GM18870 (cell line): ENCODE data around the gene SIRPG.
"Not testable (repeated sequence)": the region's sequence is repeated elsewhere in the genome, so short reads cannot be mapped to it uniquely, and the experiment has no call there.

Source experiments
- ATAC-seq: cut with Tn5 transposase; IDR thresholded peaks from one replicate; pipeline ENCODE4 v1.9.1; 2021; ENCODE audit warnings: moderate library complexity; ENCODE audit not compliant: unreplicated experiment

The SIRPG gene

GRCh38 chr20:1657556-1658334 is at the start of gene SIRPG:
TSS of gene SIRPG (minus strand) at chr20:1657779. CDS start at chr20:1657714, 65 bp downstream.
- ATAC-seq: no peak

DNA sequence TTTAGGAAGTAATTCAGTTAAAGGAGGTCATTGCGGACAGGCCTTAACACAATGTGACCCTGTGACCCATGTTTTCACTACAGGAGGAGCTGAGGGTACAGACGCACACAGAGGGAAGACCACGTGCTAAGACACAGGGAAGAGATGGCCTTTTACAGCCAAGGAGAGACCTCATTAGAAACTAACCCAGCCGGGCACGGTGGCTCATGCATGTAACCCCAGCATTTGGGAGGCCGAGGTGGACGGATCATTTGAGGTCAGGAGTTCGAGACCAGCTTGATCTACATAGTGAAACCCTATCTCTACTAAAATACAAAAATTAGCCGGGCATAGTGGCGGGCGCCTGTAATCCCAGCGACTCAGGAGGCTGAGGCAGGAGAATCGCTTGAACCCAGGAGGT is 49.3 kb upstream of the SIRPG start:
- ATAC-seq: not testable (repeated sequence)

DNA sequence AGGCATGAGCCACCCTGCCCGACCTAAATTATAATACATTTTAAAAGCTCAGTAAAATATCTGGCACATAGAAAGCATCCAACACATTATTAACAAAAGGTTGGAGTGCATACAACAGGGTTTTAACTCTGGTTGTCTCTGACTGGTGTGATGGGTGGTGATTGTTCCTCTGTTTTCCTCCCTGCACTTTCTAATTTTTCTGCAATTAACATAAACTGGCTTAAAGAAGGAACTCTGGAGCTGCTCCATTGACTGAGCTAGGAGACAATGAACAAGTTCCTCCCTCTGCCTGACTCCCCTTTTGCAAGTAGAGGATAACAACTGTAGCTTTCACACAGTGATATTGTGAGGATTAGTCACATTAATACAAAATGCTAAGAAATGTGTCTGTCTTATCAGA is 48.5 kb upstream of the SIRPG start:
- no peak for ATAC-seq

- ATAC-seq: no peak
These were observed 45.3 kb upstream of the SIRPG start for GRCh38 chr20:1702855-1703254.

- ATAC-seq: no peak
These were observed 44.7 kb upstream of the SIRPG start for GRCh38 chr20:1702328-1702727.

- no peak for ATAC-seq
These were observed 43.4 kb upstream of the SIRPG start for GRCh38 chr20:1700990-1701389.

GRCh38 chr20:1697592-1697991 is 40.0 kb upstream of the SIRPG start:
- ATAC-seq: no peak

DNA sequence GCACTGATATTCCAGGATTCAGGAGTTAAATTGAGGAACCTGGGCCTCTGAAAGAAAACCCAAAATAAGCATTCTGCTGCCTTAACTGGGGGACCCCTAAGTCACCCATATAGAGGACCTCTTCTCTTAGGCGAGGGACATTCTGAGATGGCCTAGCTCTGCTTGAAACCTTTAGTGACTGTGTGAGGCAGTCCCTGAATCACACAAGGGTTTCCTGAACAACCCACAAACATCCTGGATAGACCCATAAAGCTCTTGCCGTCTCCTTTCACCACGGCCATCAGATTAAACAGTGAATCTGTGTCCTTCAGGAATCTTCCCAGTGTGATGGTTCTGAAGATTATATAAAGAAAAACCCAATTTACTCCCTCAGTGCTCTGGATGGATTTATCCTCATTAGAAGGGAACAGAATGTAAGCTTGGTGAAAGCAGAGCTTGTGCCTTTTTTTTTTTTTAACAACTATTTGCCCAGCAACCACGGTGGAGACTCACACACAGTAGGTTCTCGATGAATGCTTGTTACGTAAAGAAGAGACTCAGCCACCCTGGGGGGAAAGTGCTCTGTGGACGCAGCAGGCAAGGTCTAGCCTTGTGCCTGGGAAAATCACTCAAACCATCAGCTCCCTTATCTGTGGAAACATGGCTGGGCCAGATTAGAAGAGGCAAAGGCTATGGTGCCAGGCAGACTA is 39.1 kb upstream of the SIRPG start:
- no peak for ATAC-seq

DNA sequence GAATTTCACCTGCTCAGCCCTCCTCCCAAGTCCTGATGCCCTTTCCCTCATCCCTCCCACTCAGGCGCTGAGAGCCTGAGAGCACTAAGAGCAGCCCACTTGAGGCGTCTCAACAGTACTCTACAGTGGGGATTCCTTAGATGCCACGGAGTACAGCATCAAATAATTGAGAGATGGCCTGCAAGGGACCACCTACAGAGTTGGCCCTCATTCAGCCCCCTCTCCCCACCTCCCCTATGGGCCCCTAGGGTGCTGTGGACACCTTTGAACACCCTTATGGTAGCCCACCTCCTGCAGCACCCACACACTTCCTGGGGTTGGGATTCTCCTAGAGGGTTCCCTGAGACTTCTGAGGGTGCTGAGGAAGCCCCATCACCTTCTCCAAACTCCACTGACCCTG is 37.1 kb upstream of the SIRPG start:
- no peak for ATAC-seq

- no peak for ATAC-seq
These were observed 35.8 kb upstream of the SIRPG start for GRCh38 chr20:1693427-1693826.

GRCh38 chr20:1689721-1690120 is 32.1 kb upstream of the SIRPG start:
- no peak for ATAC-seq

- ATAC-seq: no peak
These were observed 31.4 kb upstream of the SIRPG start for GRCh38 chr20:1688886-1689538.

DNA sequence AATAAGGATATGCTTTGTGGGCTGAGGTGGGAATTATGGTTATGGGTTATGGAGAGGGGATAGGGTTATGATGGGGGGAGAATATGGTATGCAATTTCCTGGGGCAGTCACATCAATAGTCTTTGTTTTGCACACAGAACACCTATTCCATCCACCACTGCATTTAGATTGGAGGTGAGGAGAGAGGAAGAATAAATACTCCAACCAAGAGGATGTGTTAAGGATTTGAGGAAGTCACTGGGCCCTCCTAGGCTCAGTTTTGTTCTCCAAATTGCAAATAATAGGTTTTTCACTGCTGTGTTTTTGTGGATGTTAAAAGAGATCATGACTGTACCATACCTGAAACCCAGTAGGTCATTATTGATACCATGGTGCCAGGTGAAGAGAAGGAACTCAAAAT is 29.5 kb upstream of the SIRPG start:
- no peak for ATAC-seq

- no peak for ATAC-seq
These were observed 28.7 kb upstream of the SIRPG start for GRCh38 chr20:1686151-1686748.

- no peak for ATAC-seq
These were observed 27.9 kb upstream of the SIRPG start for GRCh38 chr20:1685304-1686052.

DNA sequence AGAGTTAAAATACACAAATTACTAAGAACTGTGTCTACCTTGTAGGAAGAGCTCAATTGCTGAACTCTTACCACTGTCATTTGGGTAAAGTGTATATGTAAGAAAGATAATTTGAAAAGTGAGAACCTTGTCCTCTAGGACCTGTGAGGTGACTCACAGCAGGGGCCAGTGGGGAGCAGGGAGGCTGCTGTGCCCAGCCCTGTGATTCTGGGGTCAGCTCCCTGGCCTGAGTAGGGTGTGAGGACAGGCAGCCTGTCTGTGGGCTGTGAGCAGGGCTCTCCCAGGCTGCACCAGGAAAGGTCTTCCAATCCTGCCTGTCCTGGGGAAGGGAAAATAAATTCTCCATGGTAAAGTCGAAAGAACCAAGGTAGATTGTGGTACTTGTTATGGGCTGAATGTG is 27.3 kb upstream of the SIRPG start:
- ATAC-seq: no peak

DNA sequence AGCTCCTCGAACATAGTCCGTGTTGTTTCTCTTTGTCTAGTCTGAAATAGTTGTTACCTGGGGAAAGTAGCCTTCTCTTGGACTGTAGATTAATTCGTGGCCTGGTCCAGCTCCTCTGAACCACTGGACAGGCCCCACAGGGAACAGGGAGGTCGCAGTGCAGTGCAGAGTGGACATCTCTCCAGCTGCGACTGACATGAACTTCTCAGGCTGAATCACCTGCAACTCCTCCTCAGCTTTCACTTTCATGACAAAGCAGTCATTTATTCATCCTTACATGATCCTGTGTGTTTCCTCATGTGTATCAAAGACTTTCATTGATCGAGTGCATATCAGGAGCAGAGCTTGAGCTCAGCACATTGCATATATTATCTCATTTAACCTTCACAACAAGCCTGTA is 19.1 kb upstream of the SIRPG start:
- no peak for ATAC-seq

DNA sequence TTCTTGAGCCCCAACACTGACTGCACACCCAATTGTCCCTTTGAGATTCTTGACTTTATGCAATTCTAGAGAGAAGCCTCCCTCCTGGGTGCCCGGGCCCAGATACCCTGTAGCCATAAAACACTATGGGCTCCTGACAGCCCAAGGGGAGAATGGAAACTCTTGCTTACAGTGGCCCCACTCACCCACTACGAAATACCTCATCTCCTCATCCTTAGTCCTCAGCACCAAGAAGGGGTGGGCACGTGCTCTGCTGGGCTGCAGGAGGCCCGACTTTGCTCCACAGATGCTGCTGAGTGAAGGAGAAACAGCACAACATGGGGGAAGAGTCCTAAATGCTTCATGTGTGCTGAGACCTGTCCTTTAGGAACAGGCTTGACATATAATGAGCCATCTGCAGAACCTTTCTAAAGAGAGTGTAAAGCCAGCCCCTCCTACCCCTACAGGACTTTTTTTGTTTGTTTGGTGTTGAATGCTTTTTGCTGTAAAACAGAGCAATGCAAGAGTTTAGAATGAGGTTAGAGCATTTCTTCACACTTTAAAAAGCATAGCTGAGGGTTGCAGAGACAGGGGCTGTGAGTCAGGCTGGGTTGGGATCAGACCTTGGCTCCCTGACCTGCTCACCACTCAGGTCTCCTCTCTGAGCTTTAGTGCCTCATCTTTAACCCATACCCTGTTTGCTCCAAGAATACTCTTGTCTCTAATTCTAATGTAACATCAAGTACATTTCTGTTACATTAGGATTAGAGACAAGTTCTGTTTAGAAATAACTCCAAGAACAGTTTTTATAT is 17.6 kb upstream of the SIRPG start:
- no peak for ATAC-seq

DNA sequence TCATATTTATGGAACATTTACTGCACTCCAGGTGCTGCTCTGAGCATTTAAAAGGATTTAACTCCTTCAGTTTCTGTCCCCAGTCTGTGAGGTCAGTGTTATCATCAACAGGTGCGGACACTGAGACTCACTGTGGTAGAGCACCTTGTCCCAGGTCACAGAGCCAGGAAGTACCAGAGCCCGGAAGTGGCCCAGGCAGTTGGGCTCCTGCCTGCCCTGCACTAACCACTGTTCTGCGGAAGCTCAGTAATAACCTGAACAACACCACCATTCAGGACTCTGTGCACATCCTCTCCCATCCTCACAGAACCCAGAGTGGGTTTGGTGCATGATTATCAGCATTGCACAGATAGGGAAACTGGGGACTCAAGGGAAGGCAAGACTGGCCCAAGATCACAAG is 16.8 kb upstream of the SIRPG start:
- no peak for ATAC-seq

DNA sequence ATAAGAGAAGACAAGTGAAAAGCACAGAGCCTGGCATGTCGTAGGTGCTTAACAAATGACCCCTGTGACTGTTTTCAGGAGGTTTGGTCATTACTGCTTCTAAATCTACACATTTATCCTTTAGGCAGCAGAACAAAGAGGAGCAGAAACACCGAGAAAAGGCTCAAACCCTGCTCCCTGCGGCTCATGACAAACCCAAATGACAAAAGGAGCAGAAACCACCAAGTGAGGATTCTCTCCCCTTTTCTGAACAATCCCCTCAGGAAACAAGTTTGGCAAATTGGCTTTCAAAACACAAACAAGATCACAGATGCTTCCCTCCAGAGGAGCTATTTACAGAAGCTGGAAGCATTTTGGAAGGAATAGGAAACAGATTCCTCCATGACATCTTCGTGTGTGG is 15.8 kb upstream of the SIRPG start:
- ATAC-seq: no peak
